K562 (cell line): ENCODE data around the gene NVL. TPM values are rescaled to one million over a fixed set of nuclear protein-coding genes. Genes with fewer than 3 reads are reported as not detected.

ENCODE experiments used
- ARNT ChIP-seq, 2 experiments: fragments of 450-650 bp; IDR thresholded peaks; 2 replicates each; pipeline ENCODE4 v1.6.1; 2016; ENCODE audit warnings: mild to moderate bottlenecking in 1 of 2
- BCL6 ChIP-seq: fragments of 250-450 bp; sonication (Bioruptor Pico); IDR thresholded peaks from 2 replicates; pipeline ENCODE4 v1.4.0; 2020
- BHLHE40 ChIP-seq: IDR thresholded peaks from 2 replicates; pipeline ENCODE4 v1.6.1; 2011; ENCODE audit warnings: low read length, improper control_type of control experiment
- CBFA2T3 ChIP-seq: fragments of 450-650 bp; IDR thresholded peaks from 2 replicates; pipeline ENCODE4 v1.6.1; 2017
- COPS2 ChIP-seq: fragments of 450-650 bp; conservative IDR thresholded peaks from 2 replicates; pipeline ENCODE4 v1.6.1; 2016; ENCODE audit warnings: mild to moderate bottlenecking, moderate library complexity
- CTCF ChIP-seq, 3 experiments: IDR thresholded peaks in 2 of 3; conservative IDR thresholded peaks in 1 of 3; 2 replicates each; pipeline ENCODE4 v1.5.1; 2011 to 2012; ENCODE audit warnings: low read length in 3 of 3, mild to moderate bottlenecking in 3 of 3, control low read depth in 2 of 3, improper control_type of control experiment in 1 of 3, inconsistent platforms in 1 of 3, low read depth in 1 of 3, mixed read lengths in 1 of 3, moderate library complexity in 1 of 3; ENCODE audit not compliant: insufficient read depth in 2 of 3
- DIDO1 ChIP-seq: fragments of 450-650 bp; IDR thresholded peaks from 2 replicates; pipeline ENCODE4 v1.6.1; 2016; ENCODE audit warnings: low read depth, missing biosample characterization, missing genetic modification characterization
- ETV5 ChIP-seq: sonication (generic); formaldehyde crosslinking; IDR thresholded peaks from 2 replicates; pipeline ENCODE4 v1.4.0; 2020; ENCODE audit warnings: low read depth, mild to moderate bottlenecking, missing genetic modification reagents
- GABPB1 ChIP-seq: sonication (generic); formaldehyde crosslinking; IDR thresholded peaks from 2 replicates; pipeline ENCODE4 v1.8.0; 2022; ENCODE audit warnings: mild to moderate bottlenecking, missing genetic modification reagents
- GATAD2B ChIP-seq: fragments of 450-650 bp; IDR thresholded peaks from 2 replicates; pipeline ENCODE4 v1.6.1; 2017; ENCODE audit warnings: mild to moderate bottlenecking, borderline replicate concordance
- GTF2E2 ChIP-seq: fragments of 200-800 bp; sonication (Bioruptor generic); IDR thresholded peaks from 2 replicates; pipeline ENCODE4 v1.6.1; 2016; ENCODE audit warnings: missing genetic modification characterization, missing compliant biosample characterization
- HCFC1 ChIP-seq: IDR thresholded peaks from 2 replicates; pipeline ENCODE4 v1.6.1; 2012; ENCODE audit warnings: low read depth, low read length, improper control_type of control experiment
- KAT8 ChIP-seq: fragments of 450-650 bp; IDR thresholded peaks from 2 replicates; pipeline ENCODE4 v1.6.1; 2016; ENCODE audit warnings: low read depth, mild to moderate bottlenecking
- MCM3 ChIP-seq: fragments of 450-650 bp; IDR thresholded peaks from 2 replicates; pipeline ENCODE4 v1.6.1; 2016
- MCM5 ChIP-seq: fragments of 450-650 bp; IDR thresholded peaks from 2 replicates; pipeline ENCODE4 v1.6.1; 2016; ENCODE audit warnings: low read depth
- NFYB ChIP-seq: IDR thresholded peaks from 2 replicates; pipeline ENCODE4 v1.6.1; 2011; ENCODE audit warnings: mild to moderate bottlenecking, moderate library complexity; ENCODE audit not compliant: insufficient read length; ENCODE audit errors: extremely low read depth
- PCBP2 ChIP-seq: fragments of 200-400 bp; formaldehyde crosslinking; IDR thresholded peaks from 2 replicates; pipeline ENCODE4 v1.6.1; 2018; ENCODE audit warnings: low read length, low read depth, mild to moderate bottlenecking, moderate library complexity; ENCODE audit not compliant: poor library complexity, severe bottlenecking
- SAP30 ChIP-seq: fragments of 200-600 bp; sonication (generic); IDR thresholded peaks from 2 replicates; pipeline ENCODE4 v1.6.1; 2012; ENCODE audit warnings: borderline replicate concordance, low read depth, mild to moderate bottlenecking, moderate library complexity, low read length, control low read depth, inconsistent platforms; ENCODE audit not compliant: insufficient read depth, poor library complexity, severe bottlenecking
- TBL1XR1 ChIP-seq, 2 experiments: IDR thresholded peaks; 2 replicates each; pipeline ENCODE4 v1.6.1; 2012; ENCODE audit warnings: improper control_type of control experiment in 2 of 2, low read length in 2 of 2, mild to moderate bottlenecking in 1 of 2
- TCF3 ChIP-seq: sonication (generic); formaldehyde crosslinking; IDR thresholded peaks from 2 replicates; pipeline ENCODE4 v1.4.0; 2020; ENCODE audit warnings: mild to moderate bottlenecking, missing genetic modification reagents
- TEAD4 ChIP-seq, 2 experiments: sonication (generic) in 1 of 2; formaldehyde crosslinking in 1 of 2; IDR thresholded peaks; 2 replicates each; pipeline versions ENCODE4 v1.6.1 to v1.8.0; 2012 to 2022; ENCODE audit warnings: borderline replicate concordance in 1 of 2, inconsistent platforms in 1 of 2, low read length in 1 of 2, mild to moderate bottlenecking in 1 of 2, missing genetic modification reagents in 1 of 2
- TGIF2 ChIP-seq: sonication (generic); formaldehyde crosslinking; IDR thresholded peaks from 2 replicates; pipeline ENCODE4 v1.8.1; 2022; ENCODE audit warnings: mild to moderate bottlenecking, missing genetic modification reagents, moderate library complexity
- USF2 ChIP-seq: sonication (generic); formaldehyde crosslinking; IDR thresholded peaks from 2 replicates; pipeline ENCODE4 v1.5.0; 2020; ENCODE audit warnings: missing genetic modification reagents
- ZBED1 ChIP-seq: IDR thresholded peaks from 2 replicates; pipeline ENCODE4 v1.6.1; 2014
- ZNF232 ChIP-seq: sonication (generic); formaldehyde crosslinking; IDR thresholded peaks from 2 replicates; pipeline ENCODE4 v1.8.0; 2022; ENCODE audit warnings: mild to moderate bottlenecking, missing genetic modification reagents
- ZNF253 ChIP-seq: fragments of 250-450 bp; sonication (Bioruptor Pico); conservative IDR thresholded peaks from 2 replicates; pipeline ENCODE4 v1.6.1; 2021; ENCODE audit warnings: mild to moderate bottlenecking
- ZNF584 ChIP-seq: fragments of 200-800 bp; sonication (Bioruptor generic); IDR thresholded peaks from 2 replicates; pipeline ENCODE4 v1.6.1; 2016; ENCODE audit warnings: low read depth, mild to moderate bottlenecking, missing genetic modification characterization, missing compliant biosample characterization
- ZNF778 ChIP-seq: fragments of 450-650 bp; formaldehyde crosslinking; IDR thresholded peaks from 2 replicates; pipeline ENCODE4 v1.4.0; 2020; ENCODE audit warnings: mild to moderate bottlenecking, moderate library complexity
- ZNF79 ChIP-seq: fragments of 250-450 bp; sonication (Bioruptor Pico); IDR thresholded peaks from 2 replicates; pipeline ENCODE4 v1.4.0; 2020; ENCODE audit warnings: low read depth, mild to moderate bottlenecking, moderate library complexity
- polyA plus RNA-seq, 8 experiments: library from polyadenylated mRNA; depleted of rRNA in 4 of 8; stranded (reverse) in 5 of 8; unstranded in 3 of 8; fragments of >200 nt; fragmentation: Nextera tagmentation in 2 of 8; fragmentation: Illumina TruSeq in 1 of 8; extraction: Ambion mirVana in 2 of 8; extraction: Trizol in 1 of 8; gene quantifications; 2 replicates each; pipeline versions ENCODE4 v1.2.1 to v1.2.3, GENCODE V29; 2011 to 2014; ENCODE audit warnings: inconsistent platforms in 1 of 8, missing spikeins in 1 of 8
- total RNA-seq, 7 experiments: library from RNA; depleted of rRNA in 6 of 7; stranded (reverse); fragments of >200 nt in 6 of 7; fragmentation: Illumina TruSeq in 2 of 7; extraction: Trizol in 2 of 7; gene quantifications; 2 replicates each; pipeline versions ENCODE4 v1.2.1 to v1.2.3, GENCODE V29; 2011 to 2021; ENCODE audit warnings: low replicate concordance in 1 of 7

Gene NVL
- total and polyA plus RNA-seq, 9 of the 15 experiments (the other 6 are each of a cell fraction or from before 2014, with no cell fraction given) = 32.5 to 86.6 (median 62.9) TPM

GRCh38 chr1:224182866-224183590 is 146.9 kb downstream of the NVL start, which contains the start of gene DEGS1 (continued):
- TF ChIP-seq ZNF79 = no peak
- no peak for TF ChIP-seq PCBP2
- TF ChIP-seq GATAD2B = peak; percentile 93
- TF ChIP-seq ZNF778 (CRISPR knock-in tag) = no peak
- no peak for TF ChIP-seq NFYB
- TF ChIP-seq TBL1XR1 (IDR thresholded peaks at IDR 0.05; ENCODE audit: low read length in 2 of 2) = no peak
- no peak for TF ChIP-seq HCFC1
- TF ChIP-seq TCF3 (CRISPR knock-in tag) = no peak
- TF ChIP-seq USF2 = no peak
- 0 out of 2 replicates have a peak, but pooled peaks have one; percentile 27 for TF ChIP-seq TGIF2
- no peak for TF ChIP-seq MCM5
- 0 out of 4 replicates have a peak, but pooled peaks of 1 of the 2 experiments have one; percentile 6 for TF ChIP-seq ARNT (IDR thresholded peaks at IDR 0.05)
- TF ChIP-seq CTCF (IDR thresholded peaks at IDR 0.05 in 2 of 3, conservative IDR thresholded peaks at IDR 0.05 in 1 of 3; ENCODE audit: insufficient read depth in 2 of 3, low read depth in 1 of 3, low read length in 3 of 3) = peak in 2 of 3 experiments; percentile 5 to 11; a peak in 3 of 6 replicates
- no peak for TF ChIP-seq ZNF232 (CRISPR knock-in tag)
- TF ChIP-seq BHLHE40 = no peak
- TF ChIP-seq ETV5 = no peak
- TF ChIP-seq CBFA2T3 = no peak
- TF ChIP-seq DIDO1 (tag) = no peak
- TF ChIP-seq SAP30 = peak; percentile 71
- no peak for TF ChIP-seq KAT8
- no peak for TF ChIP-seq ZNF584 (CRISPR knock-in tag)
- peak; percentile 78 for TF ChIP-seq GTF2E2 (tag)
- peak; percentile 3; the same call in 1 of the 2 replicates for TF ChIP-seq TEAD4 (IDR thresholded peaks at IDR 0.05; ENCODE audit: low read length)
- no peak; the same call in 1 of the 2 replicates for TF ChIP-seq TEAD4 (CRISPR knock-in tag; IDR thresholded peaks at IDR 0.05; ENCODE audit: borderline replicate concordance)
- TF ChIP-seq ZBED1 = no peak
- no peak; the same call in 1 of the 2 replicates for TF ChIP-seq GABPB1
- TF ChIP-seq MCM3 = no peak
- TF ChIP-seq COPS2 = no peak
- TF ChIP-seq BCL6 (CRISPR knock-in tag) = no peak
- no peak for TF ChIP-seq ZNF253 (CRISPR knock-in tag)
